SK-N-SH (cell line): ENCODE data around the gene MN1. TPM values are rescaled to one million over a fixed set of nuclear protein-coding genes. Genes with fewer than 3 reads are reported as not detected.

Experiments used
- CTCF ChIA-PET: fragments of 300-600, 350-600 bp; formaldehyde crosslinking; extraction: SDS; loops from one replicate; lab custom pipeline; 2021; lab: Yijun Ruan, JAX
- POLR2A ChIA-PET: fragments of 350-600 bp; sonication (Branson Sonifier 250); formaldehyde crosslinking; extraction: SDS; loops from one replicate; lab custom pipeline; 2020; ENCODE audit warnings: antibody characterized with exemption, inconsistent platforms; lab: Yijun Ruan, JAX
- DNase-seq: peaks from one replicate; pipeline ENCODE4 v3.0.0; 2012
- H2AFZ ChIP-seq: fragments of 200-600 bp; sonication (generic); 2 replicates; pipeline ENCODE4 v1.8.1; 2016; ENCODE audit warnings: antibody characterized with exemption, mild to moderate bottlenecking, low read depth
- H3F3A ChIP-seq: fragments of 200-600 bp; sonication (generic); replicated peaks from 2 replicates; pipeline ENCODE3; 2016; ENCODE audit warnings: antibody characterized with exemption, mild to moderate bottlenecking; ENCODE audit not compliant: insufficient read depth
- H3K27ac ChIP-seq, 2 experiments: fragments of 200-500 bp in 1 of 2; fragments of 200-600 bp in 1 of 2; sonication (Bioruptor generic) in 1 of 2; sonication (generic), shearing (Covaris generic) in 1 of 2; 2 replicates each; pipeline versions ENCODE4 v1.5.1 to v1.6.1; 2014 to 2016; ENCODE audit warnings: low read depth in 2 of 2, inconsistent platforms in 1 of 2, low read length in 1 of 2, mild to moderate bottlenecking in 1 of 2, mixed read lengths in 1 of 2
- H3K27me3 ChIP-seq: fragments of 200-600 bp; sonication (generic), shearing (Covaris generic); 2 replicates; pipeline ENCODE4 v1.6.1; 2016; ENCODE audit warnings: mixed run types; ENCODE audit not compliant: insufficient read depth
- H3K36me3 ChIP-seq, 2 experiments: fragments of 200-500 bp in 1 of 2; fragments of 200-600 bp in 1 of 2; sonication (Bioruptor generic) in 1 of 2; sonication (generic) in 1 of 2; replicated peaks in 1 of 2; 2 replicates each; pipeline versions ENCODE3 to v1.5.1; 2014 to 2016; ENCODE audit warnings: low read length in 1 of 2, mild to moderate bottlenecking in 1 of 2; ENCODE audit not compliant: insufficient read depth in 2 of 2, control insufficient read depth in 1 of 2
- H3K4me1 ChIP-seq, 2 experiments: fragments of 200-500 bp in 1 of 2; fragments of 200-600 bp in 1 of 2; sonication (Bioruptor generic) in 1 of 2; sonication (generic), shearing (Covaris generic) in 1 of 2; 2 replicates each; pipeline versions ENCODE4 v1.5.1 to v1.6.1; 2014 to 2016; ENCODE audit warnings: low read depth in 1 of 2, low read length in 1 of 2, mixed run types in 1 of 2; ENCODE audit not compliant: insufficient read depth in 2 of 2, control insufficient read depth in 1 of 2
- H3K4me2 ChIP-seq: fragments of 200-600 bp; sonication (generic), shearing (Covaris generic); 2 replicates; pipeline ENCODE4 v1.6.1; 2017; ENCODE audit warnings: mixed run types
- H3K4me3 ChIP-seq, 2 experiments: fragments of 200-500 bp in 1 of 2; fragments of 200-600 bp in 1 of 2; sonication (Bioruptor generic) in 1 of 2; sonication (generic), shearing (Covaris generic) in 1 of 2; 2 replicates each; pipeline versions ENCODE4 v1.5.1 to v1.8.1; 2014 to 2016; ENCODE audit warnings: low read depth in 2 of 2, inconsistent platforms in 1 of 2, low read length in 1 of 2, mild to moderate bottlenecking in 1 of 2, mixed read lengths in 1 of 2, moderate library complexity in 1 of 2
- H3K79me2 ChIP-seq: fragments of 200-600 bp; sonication (generic); 2 replicates; pipeline ENCODE4 v1.8.1; 2017; ENCODE audit warnings: mild to moderate bottlenecking; ENCODE audit not compliant: insufficient read depth
- H3K9ac ChIP-seq: fragments of 200-600 bp; sonication (generic); 2 replicates; pipeline ENCODE4 v1.6.1; 2017; ENCODE audit warnings: mixed run types
- H3K9me2 ChIP-seq: fragments of 200-600 bp; sonication (generic); 2 replicates; pipeline ENCODE4 v1.6.1; 2017; ENCODE audit warnings: mixed run types
- H3K9me3 ChIP-seq: fragments of 200-600 bp; sonication (generic); 2 replicates; pipeline ENCODE4 v1.6.1; 2017; ENCODE audit warnings: mixed run types, mild to moderate bottlenecking, moderate library complexity
- H4K20me1 ChIP-seq: fragments of 200-600 bp; sonication (generic); 2 replicates; pipeline ENCODE4 v1.6.1; 2017; ENCODE audit warnings: mild to moderate bottlenecking, mixed run types; ENCODE audit not compliant: insufficient read depth
- FOSL2 ChIP-seq: IDR thresholded peaks from 2 replicates; pipeline ENCODE4 v1.4.0; 2012; ENCODE audit warnings: low read depth, mild to moderate bottlenecking, moderate library complexity, borderline replicate concordance
- FOXJ3 ChIP-seq: sonication (generic); formaldehyde crosslinking; IDR thresholded peaks from 2 replicates; pipeline ENCODE4 v1.5.1; 2020; ENCODE audit warnings: mild to moderate bottlenecking, missing genetic modification reagents
- GABPA ChIP-seq: IDR thresholded peaks from 2 replicates; pipeline ENCODE4 v1.4.0; 2012; ENCODE audit warnings: low read depth, mild to moderate bottlenecking
- JUND ChIP-seq: IDR thresholded peaks from 2 replicates; pipeline ENCODE4 v1.4.0; 2012
- MEF2A ChIP-seq: IDR thresholded peaks from 2 replicates; pipeline ENCODE4 v1.4.0; 2012; ENCODE audit warnings: low read depth, borderline replicate concordance
- MXI1 ChIP-seq: IDR thresholded peaks from 2 replicates; pipeline ENCODE4 v1.6.1; 2012; ENCODE audit warnings: mild to moderate bottlenecking, low read depth, low read length, improper control_type of control experiment
- POLR2AphosphoS5 ChIP-seq: IDR thresholded peaks from 2 replicates; pipeline ENCODE4 v1.6.1; 2012; ENCODE audit warnings: low read depth, low read length
- RAD21 ChIP-seq: IDR thresholded peaks from 2 replicates; pipeline ENCODE4 v1.6.1; 2012; ENCODE audit warnings: mild to moderate bottlenecking, low read length
- RCOR1 ChIP-seq: fragments of 150-350 bp; IDR thresholded peaks from 2 replicates; pipeline ENCODE4 v1.6.1; 2017; ENCODE audit warnings: antibody characterized with exemption, low read length
- RXRA ChIP-seq: IDR thresholded peaks from 2 replicates; pipeline ENCODE4 v1.4.0; 2012; ENCODE audit warnings: low read depth, mild to moderate bottlenecking, borderline replicate concordance
- SMC3 ChIP-seq: IDR thresholded peaks from 2 replicates; pipeline ENCODE4 v1.6.1; 2012; ENCODE audit warnings: low read depth, low read length, improper control_type of control experiment
- TAF1 ChIP-seq: IDR thresholded peaks from 2 replicates; pipeline ENCODE4 v1.6.1; 2012; ENCODE audit warnings: low read depth, mild to moderate bottlenecking, low read length, moderate library complexity, borderline replicate concordance
- TEAD4 ChIP-seq: IDR thresholded peaks from 2 replicates; pipeline ENCODE4 v1.4.0; 2012; ENCODE audit warnings: mild to moderate bottlenecking, borderline replicate concordance; ENCODE audit not compliant: insufficient read depth
- YY1 ChIP-seq: IDR thresholded peaks from 2 replicates; pipeline ENCODE4 v1.4.0; 2012; ENCODE audit warnings: low read depth, mild to moderate bottlenecking
- WGBS: methylation state at CpG from one replicate; pipeline ENCODE4 v1.1.6; 2017; ENCODE audit warnings: low lambda C conversion rate; 5-methylcytosine and 5-hydroxymethylcytosine counted together
- polyA plus RNA-seq, 3 experiments: library from polyadenylated mRNA; depleted of rRNA; stranded (reverse); fragments of >200 nt; gene quantifications; 2 replicates each; pipeline ENCODE4 v1.2.3, GENCODE V29; 2012
- TF ChIP-seq, protein P1 (sequence below): IDR thresholded peaks from 2 replicates; pipeline ENCODE4; 2012
- TF ChIP-seq, protein P2 (sequence below): IDR thresholded peaks from 2 replicates; pipeline ENCODE4 v1.4.0; 2012; ENCODE audit warnings: low read depth, borderline replicate concordance
- TF ChIP-seq, protein P3 (sequence below): fragments of 150-350 bp; IDR thresholded peaks from 2 replicates; pipeline ENCODE4 v1.6.1; 2017; ENCODE audit warnings: antibody characterized with exemption, low read length, low read depth, borderline replicate concordance
- TF ChIP-seq, protein P4 (sequence below): IDR thresholded peaks from 2 replicates; pipeline ENCODE4 v1.4.0; 2012; ENCODE audit warnings: low read depth

MN1 gene
- polyA plus RNA-seq, 1 of the 3 experiments (the other 2 are of a cell fraction), result 0.20 TPM

DNA sequence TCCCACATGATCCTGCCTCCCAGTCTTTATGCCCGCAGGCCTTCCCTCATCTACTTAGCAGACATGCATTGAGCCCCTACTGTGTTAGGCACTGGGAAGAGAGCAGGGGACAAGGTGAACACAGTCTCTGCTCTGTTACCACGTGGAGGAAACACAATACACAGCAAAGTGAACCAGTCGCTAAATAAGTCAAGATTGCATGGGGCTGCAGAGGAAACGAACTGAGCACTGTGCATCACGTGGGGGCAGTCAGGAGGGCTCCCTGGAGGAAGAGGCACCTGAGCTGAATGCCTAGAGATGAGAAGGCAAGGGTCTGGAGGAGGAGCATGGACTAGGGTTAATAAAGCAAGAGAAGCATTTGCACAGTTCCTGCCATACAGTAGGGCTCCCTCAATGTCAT lies 102.7 kb downstream of the MN1 start:
- no peaks in the 10 kb centered on the region for H4K20me1 ChIP-seq
- H3K4me3 ChIP-seq, result no peak overlapping the region
- H3K27me3 ChIP-seq, result peaks cover 12% of the 10 kb centered on the region; the same call in 1 of the 2 replicates
- TF ChIP-seq MXI1 (no peak), RAD21 (no peak), POLR2AphosphoS5 (no peak), MEF2A (no peak), RCOR1 (no peak), TEAD4 (no peak), FOXJ3 (CRISPR knock-in tag) (no peak), YY1 (no peak), JUND (no peak), FOSL2 (no peak), TAF1 (no peak), RXRA (no peak), SMC3 (no peak), GABPA (no peak)
- TF ChIP-seq, protein P1, sequence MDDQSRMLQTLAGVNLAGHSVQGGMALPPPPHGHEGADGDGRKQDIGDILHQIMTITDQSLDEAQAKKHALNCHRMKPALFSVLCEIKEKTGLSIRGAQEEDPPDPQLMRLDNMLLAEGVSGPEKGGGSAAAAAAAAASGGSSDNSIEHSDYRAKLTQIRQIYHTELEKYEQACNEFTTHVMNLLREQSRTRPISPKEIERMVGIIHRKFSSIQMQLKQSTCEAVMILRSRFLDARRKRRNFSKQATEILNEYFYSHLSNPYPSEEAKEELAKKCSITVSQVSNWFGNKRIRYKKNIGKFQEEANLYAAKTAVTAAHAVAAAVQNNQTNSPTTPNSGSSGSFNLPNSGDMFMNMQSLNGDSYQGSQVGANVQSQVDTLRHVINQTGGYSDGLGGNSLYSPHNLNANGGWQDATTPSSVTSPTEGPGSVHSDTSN, result no peak
- TF ChIP-seq, protein P2, sequence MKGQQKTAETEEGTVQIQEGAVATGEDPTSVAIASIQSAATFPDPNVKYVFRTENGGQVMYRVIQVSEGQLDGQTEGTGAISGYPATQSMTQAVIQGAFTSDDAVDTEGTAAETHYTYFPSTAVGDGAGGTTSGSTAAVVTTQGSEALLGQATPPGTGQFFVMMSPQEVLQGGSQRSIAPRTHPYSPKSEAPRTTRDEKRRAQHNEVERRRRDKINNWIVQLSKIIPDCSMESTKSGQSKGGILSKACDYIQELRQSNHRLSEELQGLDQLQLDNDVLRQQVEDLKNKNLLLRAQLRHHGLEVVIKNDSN, result no peak
- TF ChIP-seq, protein P3, sequence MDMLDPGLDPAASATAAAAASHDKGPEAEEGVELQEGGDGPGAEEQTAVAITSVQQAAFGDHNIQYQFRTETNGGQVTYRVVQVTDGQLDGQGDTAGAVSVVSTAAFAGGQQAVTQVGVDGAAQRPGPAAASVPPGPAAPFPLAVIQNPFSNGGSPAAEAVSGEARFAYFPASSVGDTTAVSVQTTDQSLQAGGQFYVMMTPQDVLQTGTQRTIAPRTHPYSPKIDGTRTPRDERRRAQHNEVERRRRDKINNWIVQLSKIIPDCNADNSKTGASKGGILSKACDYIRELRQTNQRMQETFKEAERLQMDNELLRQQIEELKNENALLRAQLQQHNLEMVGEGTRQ, result no peak
- TF ChIP-seq, protein P4, sequence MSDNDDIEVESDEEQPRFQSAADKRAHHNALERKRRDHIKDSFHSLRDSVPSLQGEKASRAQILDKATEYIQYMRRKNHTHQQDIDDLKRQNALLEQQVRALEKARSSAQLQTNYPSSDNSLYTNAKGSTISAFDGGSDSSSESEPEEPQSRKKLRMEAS, result no peak
- H3K9ac ChIP-seq, result no peak overlapping the region
- DNase-seq, result no peak
- ChIA-PET CTCF (no interaction called here), POLR2A (no interaction called here)
- no peak overlapping the region for H3K27ac ChIP-seq
- no peaks in the 10 kb centered on the region for H3K4me1 ChIP-seq
- H3K4me2 ChIP-seq, result no peak overlapping the region
- no peaks in the 10 kb centered on the region for H3F3A ChIP-seq
- H3K9me2 ChIP-seq, result no peaks in the 10 kb centered on the region
- H3K79me2 ChIP-seq, result no peaks in the 10 kb centered on the region
- WGBS, result 56% methylated on average over 5 of the region's 5 CpGs
- no peaks in the 10 kb centered on the region for H3K9me3 ChIP-seq
- H3K36me3 ChIP-seq, result no peaks in the 10 kb centered on the region
- no peak overlapping the region for H2AFZ ChIP-seq

Other genes starting within 250 kb of the MN1 start
- 32.3 and 38.7 TPM in 2 replicates for gene PITPNB, start 117.5 kb upstream of the MN1 start, polyA plus RNA-seq (2012; rRNA removed)